ENCODE data around the gene ATP13A5.

DNA sequence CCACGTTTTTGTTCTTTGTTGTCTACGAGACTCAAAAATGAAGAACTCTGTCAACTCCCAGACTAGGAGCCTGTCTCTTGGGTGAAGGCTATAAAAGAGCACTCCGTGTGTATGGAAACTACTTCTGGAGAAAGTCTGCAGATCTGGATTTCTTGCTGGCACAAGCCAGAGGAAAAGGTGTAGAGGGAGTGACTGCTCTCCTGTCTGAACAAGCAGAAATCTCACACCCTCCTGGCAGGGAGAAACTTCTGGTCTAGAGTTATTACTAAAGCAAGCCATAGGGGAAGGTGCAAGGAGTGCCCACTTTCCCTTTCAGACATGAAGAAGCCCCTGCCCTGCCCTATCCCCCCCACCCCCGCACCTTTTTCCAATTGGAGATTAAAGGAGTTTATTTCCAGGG, 128.1 kb downstream of the ATP13A5 start:
- TF ChIP-seq, protein P1, sequence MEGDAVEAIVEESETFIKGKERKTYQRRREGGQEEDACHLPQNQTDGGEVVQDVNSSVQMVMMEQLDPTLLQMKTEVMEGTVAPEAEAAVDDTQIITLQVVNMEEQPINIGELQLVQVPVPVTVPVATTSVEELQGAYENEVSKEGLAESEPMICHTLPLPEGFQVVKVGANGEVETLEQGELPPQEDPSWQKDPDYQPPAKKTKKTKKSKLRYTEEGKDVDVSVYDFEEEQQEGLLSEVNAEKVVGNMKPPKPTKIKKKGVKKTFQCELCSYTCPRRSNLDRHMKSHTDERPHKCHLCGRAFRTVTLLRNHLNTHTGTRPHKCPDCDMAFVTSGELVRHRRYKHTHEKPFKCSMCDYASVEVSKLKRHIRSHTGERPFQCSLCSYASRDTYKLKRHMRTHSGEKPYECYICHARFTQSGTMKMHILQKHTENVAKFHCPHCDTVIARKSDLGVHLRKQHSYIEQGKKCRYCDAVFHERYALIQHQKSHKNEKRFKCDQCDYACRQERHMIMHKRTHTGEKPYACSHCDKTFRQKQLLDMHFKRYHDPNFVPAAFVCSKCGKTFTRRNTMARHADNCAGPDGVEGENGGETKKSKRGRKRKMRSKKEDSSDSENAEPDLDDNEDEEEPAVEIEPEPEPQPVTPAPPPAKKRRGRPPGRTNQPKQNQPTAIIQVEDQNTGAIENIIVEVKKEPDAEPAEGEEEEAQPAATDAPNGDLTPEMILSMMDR (IDR thresholded peaks at IDR 0.05) = no peak
- no peak for TF ChIP-seq POLR2A (IDR thresholded peaks at IDR 0.05)
